NCI-H1436 treated with DMSO at 0.1 percent for 48 hours (cell line): ENCODE measurements around the gene RPL32.
"Not testable (repeated sequence)": the region's sequence is repeated elsewhere in the genome, so short reads cannot be mapped to it uniquely, and the experiment has no call there.

Experiments
- DNase-seq: peaks from one replicate; lab custom pipeline; 2025; lab: John Stamatoyannopoulos, UW

RPL32 gene

GRCh38 chr3:12808587-12808986 lies 32.8 kb downstream of the RPL32 start:
- DNase-seq = no peak

GRCh38 chr3:12807601-12808359 lies 33.6 kb downstream of the RPL32 start:
- DNase-seq = no peak

DNA sequence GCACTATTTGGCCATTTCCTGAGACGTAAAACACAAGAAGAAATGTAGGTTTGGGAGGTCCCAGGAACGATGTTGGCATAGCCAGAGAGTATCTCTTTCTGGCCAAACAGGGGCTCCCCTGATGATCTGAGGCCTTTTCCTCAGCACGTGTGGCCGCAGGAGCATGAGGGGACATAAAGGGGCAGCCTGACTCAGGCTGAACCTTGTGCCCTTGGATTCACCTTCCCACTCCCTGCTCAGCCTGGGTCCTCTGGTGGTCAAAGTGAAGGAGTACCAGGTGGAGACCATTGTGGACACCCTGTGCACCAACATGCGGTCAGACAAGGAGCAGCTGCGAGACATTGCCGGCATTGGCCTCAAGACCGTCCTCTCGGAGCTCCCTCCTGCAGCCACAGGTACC lies 34.3 kb downstream of the RPL32 start:
- DNase-seq = no peak

DNA sequence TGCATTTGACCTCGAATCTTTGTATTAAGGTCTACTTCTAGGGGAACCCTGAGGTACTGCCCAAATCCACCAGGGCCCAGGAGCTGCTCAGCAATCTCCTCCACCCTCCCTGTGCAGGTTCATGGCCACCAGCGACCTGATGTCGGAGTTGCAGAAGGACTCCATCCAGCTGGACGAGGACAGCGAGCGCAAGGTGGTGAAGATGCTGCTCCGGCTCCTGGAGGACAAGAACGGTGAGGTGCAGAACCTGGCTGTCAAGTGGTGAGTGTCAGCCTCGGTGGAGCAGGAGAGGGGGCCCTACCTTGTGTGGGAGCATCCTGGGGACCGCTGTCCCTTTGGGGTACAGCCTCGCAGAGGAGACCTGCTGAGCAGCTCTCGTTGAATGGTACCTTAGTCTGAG lies 38.0 kb downstream of the RPL32 start:
- no peak for DNase-seq

- DNase-seq = no peak
Observed at GRCh38 chr3:12799525-12800440, 41.6 kb downstream of the RPL32 start.

DNA sequence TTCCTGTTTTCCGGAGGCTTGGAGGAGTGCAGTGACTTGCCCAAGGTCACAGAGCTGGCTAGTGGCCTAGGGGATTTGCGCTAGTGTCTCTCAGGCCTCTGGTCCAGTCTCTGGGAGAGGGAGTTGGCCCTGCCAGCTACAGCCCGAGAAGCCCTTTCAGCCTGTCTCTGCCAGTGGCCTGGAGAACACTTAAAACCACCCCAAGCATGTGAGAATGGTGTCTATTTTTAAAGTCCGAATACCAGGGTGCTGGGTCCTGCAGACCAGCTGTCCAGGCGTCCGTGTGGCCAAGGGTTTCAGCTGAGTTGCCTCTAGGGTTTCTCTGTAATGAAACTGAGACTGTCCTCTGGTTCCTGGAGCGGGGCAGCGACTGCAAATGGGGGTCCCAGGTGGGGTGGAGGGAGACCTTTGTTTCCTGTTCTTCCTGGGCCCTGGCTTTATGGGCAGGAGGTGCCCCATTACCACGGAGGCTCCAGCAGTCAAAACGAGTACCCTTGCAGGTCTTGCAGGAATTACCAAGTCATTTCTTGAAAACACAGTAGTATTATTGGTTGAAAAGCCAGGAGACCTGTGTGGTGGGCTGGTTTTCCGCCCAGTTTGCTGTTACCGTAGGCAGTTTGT lies 42.7 kb downstream of the RPL32 start:
- no peak for DNase-seq

DNA sequence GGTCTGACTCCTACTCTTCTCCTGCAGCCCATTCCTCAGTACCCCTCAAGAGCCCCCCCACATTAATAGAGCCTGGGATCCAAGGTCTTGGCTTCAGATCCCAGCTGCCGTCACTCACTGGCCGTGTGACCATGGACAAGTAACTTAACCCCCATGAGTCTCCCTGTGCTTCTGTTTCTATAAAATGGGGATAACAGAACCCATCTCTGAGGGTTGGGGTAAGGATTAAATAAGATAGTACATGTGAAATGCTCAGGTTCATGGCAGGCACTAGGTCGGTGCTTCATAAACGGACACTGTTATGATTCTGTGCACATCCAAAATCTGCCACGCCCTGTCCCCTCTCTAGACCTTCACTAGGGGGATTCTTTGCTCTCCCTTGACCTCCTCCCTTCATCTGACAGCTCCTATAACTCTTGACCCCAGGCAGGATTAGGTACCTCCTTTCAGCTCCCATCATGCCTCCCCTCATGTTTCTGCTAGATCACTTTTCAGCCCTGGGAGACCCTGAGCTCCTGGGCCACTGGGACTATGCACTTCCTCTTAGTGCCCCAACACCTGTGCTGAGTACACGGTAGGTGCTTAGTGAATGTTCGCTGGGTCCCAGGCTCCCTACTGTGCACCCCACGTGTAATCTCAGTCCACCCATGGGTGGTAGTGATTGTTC lies 43.3 kb downstream of the RPL32 start:
- DNase-seq = no peak

DNA sequence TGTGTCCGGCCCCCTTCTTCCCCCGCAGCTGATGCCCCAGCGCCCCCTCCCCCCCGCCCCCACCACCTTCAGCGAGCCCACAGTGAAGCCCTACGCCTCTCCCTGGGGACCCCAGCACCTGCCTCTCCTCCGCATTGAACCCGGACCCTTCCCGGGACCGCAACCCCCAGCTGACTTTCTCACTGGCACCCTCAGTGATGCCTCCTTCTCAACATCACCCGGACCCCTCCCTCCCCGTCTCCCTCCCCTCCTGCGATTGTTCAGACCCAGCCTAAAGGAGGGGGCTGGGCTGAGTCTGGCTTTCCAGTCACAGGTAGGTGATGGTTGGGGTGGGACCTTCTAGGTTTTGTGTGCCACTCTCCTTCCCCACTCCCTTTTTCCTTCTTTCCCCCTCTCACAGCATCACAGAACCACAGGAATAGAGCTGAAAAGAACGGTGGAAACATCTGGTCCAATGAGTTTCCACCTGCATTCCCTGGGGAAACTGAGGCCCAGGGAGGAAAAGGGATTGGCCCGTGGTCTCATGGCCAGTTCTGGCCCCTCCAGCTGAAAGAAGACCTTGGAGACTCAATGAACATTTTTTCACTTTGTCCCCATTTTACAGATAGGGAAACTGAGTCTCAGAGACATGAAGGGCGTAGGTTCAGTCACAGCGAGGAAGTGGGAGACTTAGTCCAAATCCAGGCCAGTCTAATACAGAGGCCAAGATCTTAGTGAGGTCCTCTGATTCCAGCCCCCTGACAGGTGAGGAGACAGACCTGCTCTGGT lies 44.1 kb downstream of the RPL32 start:
- no peak for DNase-seq

- DNase-seq = no peak
Observed at GRCh38 chr3:12796171-12797123, 44.9 kb downstream of the RPL32 start, which contains the start of gene CAND2. Gene CAND2, plus strand, starts transcription at chr3:12796680. Its CDS starts 41 bp downstream, at chr3:12796721.

- DNase-seq = no peak
Observed at GRCh38 chr3:12793701-12794100, 47.7 kb downstream of the RPL32 start.

- DNase-seq = no peak
Observed at GRCh38 chr3:12791430-12791829, 49.9 kb downstream of the RPL32 start.

DNA sequence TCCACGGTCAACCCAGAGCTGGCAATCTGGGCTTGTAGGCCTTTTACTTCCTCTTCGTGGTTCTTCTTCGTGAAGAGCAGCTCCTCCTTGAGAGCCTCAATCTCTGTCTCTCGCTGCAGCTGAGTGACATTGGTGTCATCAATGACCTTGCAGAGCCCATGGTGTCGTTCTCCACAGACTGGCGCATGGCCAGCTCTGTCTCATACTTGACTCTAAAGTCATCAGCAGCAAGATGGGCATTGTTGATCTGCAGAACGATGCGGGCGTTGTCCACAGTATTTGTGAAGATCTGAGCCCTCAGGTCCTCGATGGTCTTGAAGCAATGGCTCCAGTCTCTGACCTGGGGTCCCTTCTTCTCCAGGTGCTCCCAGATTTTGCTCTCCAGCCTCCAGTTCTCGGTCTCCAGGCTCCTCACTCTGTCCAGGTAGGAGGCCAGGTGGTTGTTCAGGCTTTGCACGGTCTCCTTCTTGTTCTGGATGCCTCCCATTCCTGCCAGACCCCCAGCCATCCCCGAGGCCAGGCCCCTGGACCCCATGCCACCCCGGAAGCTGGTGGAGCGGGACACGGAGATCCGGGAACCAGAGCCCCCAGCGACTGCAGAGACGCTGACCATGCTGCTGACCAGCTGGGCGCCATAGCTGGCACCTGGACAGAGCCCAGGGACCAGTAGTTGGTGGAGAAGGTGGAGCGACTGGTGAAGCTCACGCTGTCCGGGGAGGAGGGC lies 53.2 kb downstream of the RPL32 start:
- DNase-seq = not testable (repeated sequence)

- DNase-seq = not testable (repeated sequence)
Observed at GRCh38 chr3:12787346-12787745, 54.0 kb downstream of the RPL32 start.

DNA sequence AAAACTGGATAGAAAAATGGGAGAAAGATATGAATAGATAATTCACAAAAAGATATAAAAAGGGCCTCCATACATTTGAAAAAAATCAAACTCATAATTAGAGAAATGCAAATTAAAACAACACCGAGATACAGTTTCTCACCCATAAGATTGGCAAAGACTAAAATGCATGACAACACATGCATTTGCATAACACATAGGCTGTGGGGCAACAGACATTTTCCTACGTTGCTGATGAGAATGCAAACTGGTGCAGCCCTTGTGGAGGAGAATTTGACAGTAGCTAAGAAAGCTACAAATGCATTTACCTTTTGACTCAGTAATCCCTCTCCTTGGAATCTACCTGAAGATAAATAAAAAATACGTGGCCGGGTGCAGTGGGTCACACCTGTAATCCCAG lies 56.3 kb downstream of the RPL32 start:
- DNase-seq = no peak
